Smooth muscle cell (in vitro differentiated cells): ENCODE data around the gene CPXM2. TPM values are rescaled to one million over a fixed set of nuclear protein-coding genes. Genes with fewer than 3 reads are reported as not detected.

Experiments
- DNase-seq: peaks from one replicate; lab custom pipeline; 2025; ENCODE audit not compliant: unreplicated experiment; lab: John Stamatoyannopoulos, UW
- H2AFZ ChIP-seq: fragments of 200-600 bp; sonication (generic); 2 replicates; pipeline ENCODE4 v1.6.0; 2016; ENCODE audit warnings: antibody characterized with exemption, low read depth, mild to moderate bottlenecking
- H3F3A ChIP-seq: fragments of 200-600 bp; sonication (generic); 2 replicates; pipeline ENCODE4 v1.6.0; 2017; ENCODE audit warnings: antibody characterized with exemption, low read depth
- H3K27ac ChIP-seq: fragments of 200-600 bp; sonication (generic); 2 replicates; pipeline ENCODE4 v1.5.1; 2016; ENCODE audit warnings: low read depth, mild to moderate bottlenecking
- H3K27me3 ChIP-seq: fragments of 200-600 bp; sonication (generic); 2 replicates; pipeline ENCODE4 v1.6.1; 2016; ENCODE audit warnings: low read depth, mild to moderate bottlenecking
- H3K36me3 ChIP-seq: fragments of 200-600 bp; sonication (generic); 2 replicates; pipeline ENCODE4 v1.5.1; 2016; ENCODE audit warnings: low read depth
- H3K4me1 ChIP-seq: fragments of 200-600 bp; sonication (generic); 2 replicates; pipeline ENCODE4 v1.5.1; 2016; ENCODE audit warnings: low read depth
- H3K4me2 ChIP-seq: fragments of 200-600 bp; sonication (generic); 2 replicates; pipeline ENCODE4 v1.6.0; 2016; ENCODE audit warnings: mild to moderate bottlenecking
- H3K4me3 ChIP-seq: fragments of 200-600 bp; sonication (generic); 2 replicates; pipeline ENCODE4 v1.5.1; 2016; ENCODE audit warnings: mild to moderate bottlenecking
- H3K79me2 ChIP-seq: fragments of 200-600 bp; sonication (generic); 2 replicates; pipeline ENCODE4 v1.6.0; 2016; ENCODE audit warnings: low read depth, mild to moderate bottlenecking
- H3K9ac ChIP-seq: fragments of 200-600 bp; sonication (generic); 2 replicates; pipeline ENCODE4 v1.6.0; 2016; ENCODE audit warnings: low read depth
- H3K9me3 ChIP-seq: fragments of 200-600 bp; sonication (generic); replicated peaks from 2 replicates; pipeline ENCODE4 v1.5.1; 2016; ENCODE audit warnings: low read depth
- H4K20me1 ChIP-seq: fragments of 200-600 bp; sonication (generic); 2 replicates; pipeline ENCODE4 v1.6.0; 2016; ENCODE audit warnings: low read depth
- CTCF ChIP-seq: fragments of 200-600 bp; sonication (generic); IDR thresholded peaks from 2 replicates; pipeline ENCODE4 v1.5.1; 2017; ENCODE audit warnings: borderline replicate concordance, mild to moderate bottlenecking, antibody characterized with exemption; ENCODE audit not compliant: insufficient read depth, poor library complexity, severe bottlenecking
- WGBS: methylation state at CpG from one replicate; pipeline ENCODE4 v1.1.7; 2016; ENCODE audit warnings: low lambda C conversion rate; 5-methylcytosine and 5-hydroxymethylcytosine counted together
- polyA plus RNA-seq: library from polyadenylated mRNA; unstranded; fragments of >200 nt; fragmentation: Nextera tagmentation; extraction: Ambion mirVana; gene quantifications from 2 replicates; pipeline ENCODE4 v1.2.1, GENCODE V29; 2016
- total RNA-seq: library from RNA; depleted of rRNA; stranded (reverse); fragments of >200 nt; gene quantifications from 2 replicates; pipeline ENCODE4 v1.2.3, GENCODE V29; 2014

CPXM2 gene
- total and polyA plus RNA-seq, 2 experiments from 2014 or later, result 31.2 to 65.5 TPM

- Histone ChIP-seq H2AFZ (no peak overlapping the region), H3K4me3 (no peak overlapping the region), H3K36me3 (no peaks in the 10 kb centered on the region), H3F3A (no peaks in the 10 kb centered on the region), H3K9me3 (no peaks in the 10 kb centered on the region), H3K79me2 (no peaks in the 10 kb centered on the region), H4K20me1 (no peaks in the 10 kb centered on the region), H3K4me2 (no peak overlapping the region), H3K4me1 (peaks cover 3% of the 10 kb centered on the region), H3K9ac (no peak overlapping the region), H3K27me3 (no peaks in the 10 kb centered on the region), H3K27ac (no peak overlapping the region)
- 62% methylated on average over 4 of the region's 4 CpGs for WGBS
- no peak for TF ChIP-seq CTCF
- DNase-seq, result no peak
Observed at GRCh38 chr10:123882177-123882576, 9.4 kb downstream of the CPXM2 start.

- no peak overlapping the region for H2AFZ ChIP-seq
- H3F3A ChIP-seq, result no peaks in the 10 kb centered on the region
- H3K4me1 ChIP-seq, result no peaks in the 10 kb centered on the region
- no peak overlapping the region for H3K4me2 ChIP-seq
- no peaks in the 10 kb centered on the region for H3K36me3 ChIP-seq
- H3K27me3 ChIP-seq, result no peaks in the 10 kb centered on the region
- WGBS, result 91% methylated on average over 10 of the region's 10 CpGs
- no peak overlapping the region for H3K9ac ChIP-seq
- DNase-seq, result no peak
- H3K27ac ChIP-seq, result no peak overlapping the region
- no peak for TF ChIP-seq CTCF
- H3K79me2 ChIP-seq, result no peaks in the 10 kb centered on the region
- peaks cover 3% of the 10 kb centered on the region for H4K20me1 ChIP-seq
- no peak overlapping the region for H3K4me3 ChIP-seq
- H3K9me3 ChIP-seq, result no peaks in the 10 kb centered on the region
Observed at GRCh38 chr10:123879606-123880257, 11.9 kb downstream of the CPXM2 start.

GRCh38 chr10:123878666-123879303 is 12.8 kb downstream of the CPXM2 start:
- WGBS, result 86% methylated on average over 7 of the region's 7 CpGs
- Histone ChIP-seq H3K36me3 (no peaks in the 10 kb centered on the region), H3K4me2 (no peak overlapping the region)

More at GRCh38 chr10:123878666-123879303, 12.8 kb downstream of the CPXM2 start:
- DNase-seq, result no peak
- Histone ChIP-seq H3K27ac (no peak overlapping the region), H2AFZ (no peak overlapping the region), H3F3A (no peaks in the 10 kb centered on the region), H3K79me2 (no peaks in the 10 kb centered on the region), H3K9ac (no peak overlapping the region), H3K4me1 (no peaks in the 10 kb centered on the region), H3K4me3 (no peak overlapping the region), H3K27me3 (no peaks in the 10 kb centered on the region), H4K20me1 (peaks cover 3% of the 10 kb centered on the region), H3K9me3 (no peaks in the 10 kb centered on the region)
- TF ChIP-seq CTCF, result no peak
